Stimulated activated CD4-positive, alpha-beta T cell treated with anti-CD3 and anti-CD28 coated beads, TNF-alpha, amount 100 ng/mL, for 4 hours (primary cell): ENCODE measurements around the gene LCLAT1.

Source experiments
- DNase-seq, 3 experiments: peaks; one replicate each; pipeline ENCODE4 v3.0.0-alpha.2; 2020; ENCODE audit warnings: low read depth in 3 of 3

The LCLAT1 gene

DNA sequence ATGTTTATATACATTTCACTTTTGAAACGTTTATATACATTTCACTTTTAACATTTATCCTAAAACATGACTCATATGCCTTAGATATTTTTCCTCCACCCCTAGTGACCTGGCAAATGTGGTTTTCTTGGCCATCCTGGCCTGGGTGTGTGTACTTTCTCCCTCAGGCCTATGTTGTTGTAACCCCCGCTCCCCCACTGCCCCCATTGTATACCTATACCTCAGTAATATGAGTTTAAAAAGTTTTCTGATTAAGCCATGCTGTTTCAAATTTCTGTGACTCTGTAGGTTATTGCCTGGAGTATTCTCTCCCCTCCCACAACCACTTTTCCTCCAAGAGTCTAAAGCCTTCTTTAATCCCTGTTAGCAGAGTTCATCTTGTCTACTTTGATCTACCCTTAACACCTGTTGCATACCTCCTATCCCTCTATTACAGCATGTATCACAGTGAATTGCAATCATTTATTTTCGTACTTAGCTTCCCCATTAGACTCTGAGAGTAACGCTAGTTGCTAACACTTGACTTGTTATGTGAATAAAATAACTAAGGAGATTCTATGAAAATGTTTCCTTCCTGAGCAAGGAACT, 67.9 kb downstream of the LCLAT1 start:
- no peak for DNase-seq

DNA sequence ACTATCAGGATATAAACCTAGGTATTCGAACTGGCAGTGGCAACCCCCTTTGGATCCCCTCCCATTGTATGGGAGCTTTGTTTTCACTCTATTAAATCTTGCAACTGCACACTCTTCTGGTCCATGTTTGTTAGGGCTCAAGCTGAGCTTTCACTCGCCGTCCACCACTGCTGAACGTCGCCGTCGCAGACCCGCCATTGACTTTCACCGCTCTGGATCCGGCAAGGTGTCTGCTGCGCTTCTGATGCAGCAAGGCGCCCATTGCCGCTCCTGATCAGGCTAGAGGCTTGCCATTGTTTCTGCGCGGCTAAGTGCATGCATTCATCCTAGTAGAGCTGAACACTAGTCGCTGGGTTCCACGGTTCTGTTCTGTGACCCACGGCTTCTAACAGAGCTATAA, 69.1 kb downstream of the LCLAT1 start:
- no peak for DNase-seq

DNA sequence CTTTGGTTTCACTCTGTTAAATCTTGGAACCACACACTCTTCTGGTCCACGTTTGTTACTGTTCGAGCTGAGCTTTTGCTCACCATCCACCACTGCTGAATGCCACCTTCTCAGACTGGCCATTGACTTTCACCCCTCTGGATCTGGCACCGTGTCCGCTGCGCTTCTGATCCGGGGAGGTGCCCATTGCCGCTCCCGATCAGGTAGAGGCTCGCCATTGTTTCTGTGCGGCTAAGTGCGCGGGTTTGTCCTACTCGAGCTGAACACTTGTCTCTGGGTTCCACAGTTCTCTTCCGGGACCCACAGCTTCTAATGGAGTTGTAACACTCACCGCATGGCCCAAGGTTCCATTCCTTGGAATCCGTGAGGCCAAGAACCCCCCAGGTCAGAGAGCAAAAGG, 72.8 kb downstream of the LCLAT1 start:
- no peak for DNase-seq

DNA sequence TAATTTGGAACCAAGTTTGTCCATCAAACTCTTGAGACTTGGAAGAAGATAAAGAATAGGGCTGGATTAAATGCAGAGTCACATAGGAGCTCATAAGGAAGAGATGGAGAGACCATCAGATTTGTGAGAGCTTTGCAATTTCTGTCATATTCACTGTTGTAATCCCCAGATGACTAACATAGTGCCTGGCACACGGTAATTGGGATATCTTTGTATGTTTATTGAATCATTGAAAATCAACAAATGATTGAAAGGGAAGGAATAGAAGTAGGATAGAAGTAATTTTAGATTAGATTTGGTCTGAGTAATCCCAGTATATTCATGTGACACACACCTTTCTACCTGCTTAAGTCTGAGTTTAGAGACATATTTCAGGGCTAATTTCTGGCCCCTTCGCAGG, 75.4 kb downstream of the LCLAT1 start:
- no peak for DNase-seq

DNA sequence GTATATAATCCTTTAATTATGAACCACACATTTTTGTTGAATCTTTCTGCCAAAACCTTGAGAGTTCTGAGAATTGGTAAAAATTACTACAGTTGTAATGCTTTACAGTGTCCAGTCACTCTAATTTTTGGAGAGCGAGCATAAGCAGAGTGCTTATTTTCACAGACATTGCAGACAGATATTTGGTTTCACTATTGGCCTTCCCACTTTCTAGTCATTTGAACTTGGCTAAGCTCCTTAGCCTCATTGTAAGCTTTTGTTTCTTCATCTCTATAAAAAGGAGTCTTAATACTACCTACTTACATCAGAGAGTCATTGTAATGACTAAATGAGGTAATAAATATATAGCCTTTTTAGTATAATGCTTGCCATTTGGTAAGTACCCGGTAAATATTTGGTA, 80.4 kb downstream of the LCLAT1 start:
- DNase-seq = no peak

DNA sequence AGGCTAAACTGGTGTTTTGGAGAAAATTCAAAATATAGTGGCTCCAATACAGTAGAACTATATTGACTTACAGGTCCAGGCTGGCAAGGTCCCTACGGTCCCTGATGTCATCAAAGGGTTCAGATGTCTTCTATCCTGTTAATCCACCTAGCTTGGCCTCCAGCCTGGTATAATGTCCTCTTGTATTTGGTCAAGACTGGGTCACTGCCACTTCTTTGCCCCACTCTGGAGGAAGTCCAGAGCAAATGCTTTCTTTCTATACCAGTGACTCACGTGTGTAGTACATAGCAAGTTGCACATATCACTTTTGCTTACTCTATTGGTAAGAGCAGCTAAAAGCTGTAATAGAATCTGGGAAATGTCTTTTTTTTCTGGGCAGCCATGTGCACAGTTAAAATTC, 80.8 kb downstream of the LCLAT1 start:
- no peak for DNase-seq

DNA sequence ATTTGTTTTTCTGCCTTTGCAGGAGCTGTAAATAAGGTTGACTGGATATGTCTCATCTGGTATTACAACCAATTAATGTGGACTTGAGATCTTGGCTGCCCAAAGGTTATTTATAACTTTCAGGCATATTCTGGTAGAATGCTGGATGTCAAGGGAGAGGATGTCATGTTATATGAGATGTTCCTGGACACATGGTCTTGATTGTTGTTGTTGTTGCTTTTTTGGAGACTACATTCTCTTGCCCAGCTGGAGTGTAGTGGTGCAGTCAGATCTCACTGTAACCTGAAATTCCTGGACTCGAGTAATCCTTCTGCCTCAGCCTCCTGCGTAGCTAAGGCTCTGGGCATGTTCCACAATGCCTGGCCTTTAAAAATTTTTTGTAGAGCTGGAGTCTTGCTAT, 83.3 kb downstream of the LCLAT1 start:
- DNase-seq = no peak

DNA sequence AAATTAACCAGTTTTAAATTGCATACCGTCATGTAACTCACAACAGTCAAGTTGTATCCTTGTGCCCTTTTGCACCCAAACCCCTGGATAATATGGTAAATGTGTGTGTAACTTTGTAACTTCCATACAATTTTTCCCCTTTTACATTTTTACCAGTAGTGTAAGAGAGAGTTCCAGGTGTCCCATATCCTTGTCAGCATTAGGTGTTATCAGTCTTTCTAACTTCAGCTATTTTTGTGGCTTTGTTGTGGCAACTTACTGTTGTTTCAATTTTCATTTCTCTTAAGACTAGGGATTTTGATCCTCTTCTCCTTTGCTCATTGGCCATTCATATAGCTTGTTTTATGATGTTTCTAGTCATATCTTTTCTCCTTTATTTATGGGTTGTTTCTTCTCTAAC, 94.6 kb downstream of the LCLAT1 start:
- DNase-seq = no peak

DNA sequence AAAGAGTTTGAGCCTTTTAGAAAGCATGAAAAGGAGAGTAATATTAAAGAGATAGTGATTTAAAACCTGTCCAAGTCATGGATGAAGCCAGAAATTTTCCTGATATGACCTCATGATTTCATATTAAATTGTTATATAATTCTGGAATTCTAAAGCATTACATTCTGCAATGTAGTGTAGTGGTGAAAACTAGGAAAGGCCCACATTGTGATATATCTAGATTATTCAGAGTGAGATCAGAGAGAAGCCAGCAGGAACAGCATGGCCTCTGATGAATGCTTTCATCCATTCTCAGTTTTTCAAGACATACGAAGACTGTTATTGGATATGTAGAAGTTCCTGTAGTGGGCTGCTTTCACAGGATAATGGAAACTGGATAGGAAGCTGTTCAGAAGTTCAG, 98.8 kb downstream of the LCLAT1 start:
- DNase-seq = no peak

DNA sequence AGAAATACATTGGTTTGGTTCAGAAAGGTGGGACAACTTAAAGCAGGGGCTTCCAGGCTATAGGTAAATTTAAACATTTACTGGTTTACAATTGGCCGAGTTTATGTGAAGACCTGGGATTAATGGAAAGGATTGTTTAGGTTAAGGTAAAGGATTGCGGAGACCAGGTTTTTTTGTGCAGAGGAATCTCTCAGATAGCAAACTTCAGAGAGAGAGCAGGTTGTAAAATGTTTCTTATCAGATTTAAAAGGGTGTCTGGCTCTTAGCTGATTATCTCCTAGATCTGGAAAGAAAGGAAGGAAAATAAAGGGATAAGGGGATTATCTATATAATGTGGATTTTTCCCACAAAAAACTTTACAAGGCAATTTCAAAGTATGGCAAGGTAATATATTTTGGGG, 101.3 kb downstream of the LCLAT1 start:
- DNase-seq = no peak

DNA sequence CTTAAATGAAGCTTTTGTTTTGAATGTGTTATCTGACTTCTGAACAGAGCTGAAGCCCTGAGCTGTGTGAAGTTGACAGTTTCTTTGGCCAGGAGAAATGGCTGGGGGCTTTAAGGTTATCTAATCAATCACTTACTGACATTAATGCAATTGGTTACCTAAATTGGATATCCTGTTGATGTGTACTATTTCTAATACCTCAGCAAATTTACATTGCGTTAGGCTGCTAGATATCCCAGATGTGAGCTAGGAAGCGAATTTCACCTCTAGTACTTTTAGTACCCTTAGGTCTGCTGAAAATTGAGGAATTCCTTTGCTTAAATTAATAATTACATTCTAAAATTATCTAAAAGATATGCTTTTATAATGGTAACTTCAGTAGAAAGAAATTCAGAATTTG, 102.0 kb downstream of the LCLAT1 start:
- DNase-seq = no peak

DNA sequence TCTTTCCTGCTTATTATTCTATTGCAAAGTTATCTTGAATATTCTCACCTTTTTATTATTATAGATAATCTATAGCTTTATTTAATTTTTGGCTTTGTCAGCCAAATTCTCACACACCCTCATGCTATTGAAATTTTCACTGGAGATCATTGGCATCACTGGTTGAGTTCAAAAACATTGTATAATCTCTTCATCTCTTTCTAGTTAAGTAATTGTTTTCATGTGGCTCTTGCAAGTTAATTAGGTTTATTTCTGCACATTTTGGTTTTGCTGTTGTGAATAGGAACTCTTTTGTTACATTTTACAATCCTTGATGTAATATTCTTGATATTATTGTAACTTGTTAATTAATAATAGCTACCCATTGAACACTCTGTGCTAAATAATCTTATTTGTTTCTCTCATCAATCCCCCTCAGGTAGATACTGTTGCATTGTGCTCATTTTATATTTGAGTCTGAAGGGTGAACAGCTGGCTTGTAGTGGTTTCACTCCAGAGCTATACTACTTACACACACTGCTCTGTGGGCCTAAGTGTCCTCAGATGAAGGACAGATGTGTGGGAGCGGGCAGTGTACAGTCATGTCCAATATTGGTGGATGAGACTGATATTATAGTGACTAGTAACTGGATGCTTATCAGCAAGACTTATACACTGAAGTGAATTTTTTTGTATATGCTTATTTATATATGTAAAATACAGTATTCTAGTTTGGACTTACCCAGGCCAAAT, 112.7 kb downstream of the LCLAT1 start:
- DNase-seq = no peak

DNA sequence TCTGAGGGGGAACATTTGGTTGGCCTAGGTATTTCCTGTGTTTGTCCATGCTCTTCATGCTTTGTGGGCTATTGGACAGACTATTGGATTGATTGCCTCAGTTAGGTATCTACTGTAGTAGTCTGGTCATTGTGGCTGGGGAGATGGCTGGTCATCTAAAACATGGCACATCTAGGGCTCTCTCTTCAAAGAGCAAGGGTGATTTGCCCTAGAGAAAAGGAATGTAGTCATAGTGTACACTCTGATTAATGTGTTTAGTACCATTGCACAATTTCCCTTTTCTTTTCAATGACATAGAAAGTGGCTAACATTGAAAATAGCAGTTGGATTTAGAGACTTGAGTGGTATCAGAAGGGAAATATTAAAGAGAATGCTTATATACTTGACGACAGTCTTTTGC, 114.3 kb downstream of the LCLAT1 start:
- no peak for DNase-seq

DNA sequence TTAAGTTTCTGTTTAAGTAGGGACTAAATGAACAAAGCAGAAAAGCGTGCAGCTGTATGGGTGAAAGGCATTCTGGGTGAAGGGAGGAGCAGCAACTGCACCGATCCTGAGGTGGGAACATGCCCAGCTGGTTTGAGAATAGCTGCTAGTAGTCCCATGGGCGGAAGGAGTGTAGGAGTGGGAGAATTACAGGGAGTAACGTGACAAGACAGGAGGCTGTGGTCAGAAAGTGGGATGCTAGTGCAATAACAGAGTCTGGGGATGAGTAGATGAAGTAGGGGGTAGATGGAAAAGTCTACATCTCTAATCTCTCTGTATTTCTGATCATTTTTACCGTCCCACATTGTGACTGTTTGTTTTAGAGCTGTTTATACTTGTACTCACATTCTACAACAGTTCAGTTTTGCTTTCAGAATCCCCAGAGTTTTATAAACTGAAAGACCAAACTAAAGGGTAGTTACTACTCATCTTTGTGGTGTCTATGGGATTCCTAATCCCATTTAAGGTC, 118.9 kb downstream of the LCLAT1 start:
- DNase-seq = no peak

DNA sequence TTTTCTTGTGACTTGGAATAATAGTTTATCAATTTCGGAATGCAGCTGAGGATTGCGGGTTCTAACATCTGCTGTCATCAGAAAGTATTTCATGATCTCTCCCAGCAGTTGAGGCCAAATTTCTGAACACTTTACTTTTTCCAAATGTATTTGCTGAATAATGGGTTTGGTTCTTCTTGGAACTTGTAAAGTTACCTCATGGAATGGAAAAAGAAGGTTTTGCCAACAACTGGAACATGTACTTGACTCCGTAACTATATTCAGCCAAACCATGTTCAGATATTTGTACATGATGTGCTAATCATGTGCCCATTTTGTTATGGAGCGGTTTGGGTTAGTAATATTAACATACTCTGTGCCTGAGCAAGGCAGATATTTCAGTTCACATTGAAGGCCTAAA, 119.6 kb downstream of the LCLAT1 start:
- DNase-seq = no peak

DNA sequence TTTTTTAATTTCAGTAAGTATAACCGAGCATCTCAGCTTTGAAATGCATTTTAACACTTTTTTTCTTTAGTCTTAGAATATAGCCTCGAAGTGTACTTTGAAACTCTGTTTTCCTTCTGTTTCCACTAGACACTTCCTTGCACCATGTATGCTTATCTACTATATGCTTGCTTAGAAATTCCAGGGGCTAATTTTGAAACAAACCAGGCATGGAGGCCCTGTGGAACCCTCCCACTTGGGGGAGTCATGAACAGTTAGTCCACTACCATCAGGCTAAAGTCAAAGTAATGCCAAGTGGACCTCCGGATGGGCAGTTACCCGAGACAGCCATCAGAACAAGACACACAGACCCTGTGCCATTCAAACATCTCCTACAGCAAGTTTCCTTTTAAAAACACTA, 120.3 kb downstream of the LCLAT1 start:
- DNase-seq = no peak

DNA sequence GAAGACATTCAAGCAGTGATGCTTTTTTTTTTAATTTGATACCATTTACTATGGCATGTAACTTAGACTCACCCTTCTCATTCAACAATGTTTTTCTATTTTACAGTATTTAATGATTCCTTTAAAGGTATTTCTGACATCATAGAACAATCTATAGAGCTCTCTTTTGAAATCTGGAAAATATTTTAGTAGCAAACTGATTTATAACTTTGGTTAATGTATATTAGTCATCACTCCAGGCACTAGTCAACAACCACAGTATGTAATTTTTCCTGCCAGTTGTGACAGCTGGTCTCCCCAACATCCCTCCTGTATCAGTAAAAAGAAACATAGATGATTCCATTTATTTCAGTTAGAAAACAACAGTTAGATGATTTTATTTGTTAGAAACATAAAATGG, 122.9 kb downstream of the LCLAT1 start:
- no peak for DNase-seq

DNA sequence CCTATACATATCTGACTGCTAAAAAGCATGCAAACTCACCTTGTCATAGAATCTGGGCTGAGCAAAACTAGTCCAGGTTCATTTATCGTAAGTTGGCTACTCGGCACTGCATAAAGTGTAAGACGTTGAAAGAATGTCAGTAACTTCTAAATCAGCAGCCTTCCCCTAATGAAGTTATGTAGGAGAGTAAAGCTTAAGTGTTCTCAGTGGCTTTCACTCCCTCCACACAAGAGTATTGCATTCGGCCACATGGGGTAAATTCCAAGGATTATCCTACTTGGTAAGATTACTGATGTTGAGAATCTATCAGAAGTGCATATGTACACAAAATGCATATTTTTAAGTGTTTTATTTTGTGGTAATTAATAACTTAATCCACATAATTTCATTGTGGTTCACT, 130.1 kb downstream of the LCLAT1 start:
- DNase-seq = no peak

DNA sequence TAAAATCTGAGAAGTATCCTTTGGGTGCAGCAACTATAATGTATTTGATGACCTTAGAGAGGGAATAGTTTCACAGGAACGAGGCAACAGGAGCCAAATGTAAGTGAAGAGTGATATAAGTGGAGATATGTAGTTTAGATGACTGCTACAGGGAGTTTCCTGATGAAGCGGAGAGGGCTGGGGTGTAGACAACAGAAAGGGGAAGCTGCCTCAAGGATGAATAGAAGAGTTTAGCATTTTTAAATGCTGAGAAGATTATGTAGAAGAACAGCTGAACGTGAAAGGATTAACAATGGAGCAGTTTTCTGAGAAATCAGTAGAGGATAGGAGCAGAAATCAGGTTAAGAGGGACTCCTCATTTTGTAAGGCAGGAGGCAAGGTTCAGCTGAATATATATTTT, 133.3 kb downstream of the LCLAT1 start:
- no peak for DNase-seq

DNA sequence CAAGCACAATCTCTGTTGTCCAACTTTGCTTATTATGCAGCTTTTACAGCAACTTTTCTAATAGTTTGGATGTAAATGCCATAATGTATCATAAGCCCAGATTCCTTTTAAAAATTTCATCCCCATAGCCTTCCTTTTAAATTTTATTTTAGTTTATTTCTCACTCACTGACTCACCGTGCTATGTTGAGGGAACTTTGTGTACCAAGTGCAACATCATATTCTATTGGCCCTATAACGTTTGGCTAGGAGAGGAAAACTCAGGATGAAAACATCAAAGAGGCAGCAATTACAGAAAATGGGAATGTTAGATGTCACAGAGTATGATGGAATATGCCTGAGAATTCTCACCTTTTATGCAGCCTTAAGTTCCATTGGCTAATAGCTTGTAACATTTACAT, 135.5 kb downstream of the LCLAT1 start:
- DNase-seq = no peak

DNA sequence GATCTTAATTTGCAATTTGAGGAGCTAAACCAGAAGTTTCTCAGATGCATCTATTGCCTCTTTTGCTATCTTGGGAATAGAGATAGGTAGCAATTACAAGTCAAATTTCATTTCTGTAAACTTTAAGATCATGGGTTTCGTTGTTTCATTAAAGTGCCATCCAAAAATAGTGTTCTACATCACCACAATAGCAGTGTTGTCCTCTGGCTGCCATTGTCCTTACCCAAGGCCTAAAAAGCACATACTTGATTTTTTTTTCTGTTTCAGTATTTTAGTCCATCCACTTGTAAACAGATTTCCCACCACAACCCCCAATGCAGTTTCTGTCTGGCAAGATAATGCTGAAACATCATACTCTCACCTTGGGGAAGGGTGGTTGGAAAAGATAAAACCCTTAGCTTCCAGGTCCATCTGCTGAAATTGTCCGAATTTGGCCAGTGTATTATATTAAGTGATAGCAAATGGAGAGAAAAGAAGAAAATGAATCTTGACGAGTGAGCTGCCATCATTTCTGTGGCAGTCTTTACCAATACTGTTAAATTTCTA, 136.2 kb downstream of the LCLAT1 start:
- DNase-seq = no peak

DNA sequence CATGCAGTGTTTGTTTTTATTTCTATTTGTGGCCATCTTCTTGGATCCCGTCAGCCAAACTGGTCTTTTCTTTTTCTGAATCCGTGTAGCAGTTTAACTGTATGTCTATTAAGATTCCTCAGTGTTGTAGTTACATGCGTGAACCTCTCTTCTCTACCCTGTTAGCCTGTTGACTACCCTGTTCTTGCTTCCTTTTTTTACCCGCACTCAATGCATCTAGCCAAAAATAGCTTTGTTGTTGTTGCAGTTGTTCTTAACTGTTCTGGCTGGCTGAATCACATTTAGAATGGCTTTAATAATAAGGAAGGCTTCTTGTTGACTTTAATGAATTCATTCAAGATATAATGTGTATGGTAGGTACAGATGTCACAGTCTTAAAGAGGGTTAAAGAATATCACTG, 137.1 kb downstream of the LCLAT1 start:
- no peak for DNase-seq

DNA sequence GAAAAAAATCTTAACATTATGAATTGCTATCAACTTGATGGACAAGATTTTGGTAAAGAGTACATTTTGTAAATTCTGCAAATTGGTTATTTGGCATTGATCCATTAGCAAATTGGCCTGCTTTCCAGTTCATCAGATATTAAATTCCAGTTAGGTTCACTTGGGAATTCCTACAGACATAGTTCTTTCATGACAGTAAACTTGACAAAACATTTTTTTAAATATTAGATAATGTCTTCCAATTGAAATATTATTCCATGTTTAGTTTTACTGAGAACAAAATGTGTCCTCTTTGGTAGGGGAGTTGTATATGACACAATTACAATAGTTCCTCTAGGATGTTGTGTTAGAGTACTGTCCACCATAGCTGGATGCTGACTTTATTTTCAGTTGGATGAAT, 141.9 kb downstream of the LCLAT1 start:
- DNase-seq = no peak

DNA sequence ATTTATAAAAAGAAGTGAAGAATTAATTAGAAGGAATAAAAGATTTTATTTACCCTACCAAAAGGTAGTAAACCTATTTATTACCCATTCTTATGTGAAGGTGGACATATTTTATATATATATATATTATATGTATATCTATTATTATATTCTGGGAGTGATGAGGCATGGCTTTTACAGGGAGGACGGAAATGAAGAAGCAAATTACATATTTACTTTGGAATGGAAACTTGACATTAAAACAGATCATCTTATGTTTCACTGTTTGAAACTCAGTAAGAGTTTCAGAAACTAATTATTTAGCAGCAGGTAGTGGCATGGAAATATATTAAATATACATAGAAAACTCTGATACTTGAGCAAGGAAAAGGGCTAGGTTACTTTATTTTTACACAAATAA, 143.4 kb downstream of the LCLAT1 start:
- no peak for DNase-seq
